Measurements from ENCODE around the gene TMEM115.

The TMEM115 gene

GRCh38 chr3:50365842-50366220, 6.5 kb upstream of the TMEM115 start:
- Histone ChIP-seq H3K27ac (ENCODE audit: low read length) (no peak overlapping the region), H3K9me3 (ENCODE audit: insufficient read depth, low read length) (no peaks in the 10 kb centered on the region), H3K79me2 (ENCODE audit: low read length) (no peaks in the 10 kb centered on the region), H4K20me1 (ENCODE audit: insufficient read depth, low read length) (no peaks in the 10 kb centered on the region), H3K27me3 (ENCODE audit: low read depth, low read length) (peaks cover 9% of the 10 kb centered on the region), H3K4me1 (ENCODE audit: low read length) (peaks cover 6% of the 10 kb centered on the region; the same call in 1 of the 2 replicates), H2AFZ (ENCODE audit: low read depth, low read length) (peak overlapping the region; percentile 45; the same call in 1 of the 2 replicates), H3K9ac (ENCODE audit: low read length) (no peak overlapping the region; the same call in 1 of the 2 replicates), H3K4me3 (ENCODE audit: low read length) (peak overlapping the region; percentile 78), H3K36me3 (replicated peaks; ENCODE audit: low read depth, low read length) (no peaks in the 10 kb centered on the region), H3K4me2 (ENCODE audit: low read length) (peak overlapping the region; percentile 85)
- TF ChIP-seq EZH2phosphoT487 (IDR thresholded peaks at IDR 0.05; ENCODE audit: low read depth) (no peak), CTCF (IDR thresholded peaks at IDR 0.05; ENCODE audit: low read depth, low read length) (no peak)

DNA sequence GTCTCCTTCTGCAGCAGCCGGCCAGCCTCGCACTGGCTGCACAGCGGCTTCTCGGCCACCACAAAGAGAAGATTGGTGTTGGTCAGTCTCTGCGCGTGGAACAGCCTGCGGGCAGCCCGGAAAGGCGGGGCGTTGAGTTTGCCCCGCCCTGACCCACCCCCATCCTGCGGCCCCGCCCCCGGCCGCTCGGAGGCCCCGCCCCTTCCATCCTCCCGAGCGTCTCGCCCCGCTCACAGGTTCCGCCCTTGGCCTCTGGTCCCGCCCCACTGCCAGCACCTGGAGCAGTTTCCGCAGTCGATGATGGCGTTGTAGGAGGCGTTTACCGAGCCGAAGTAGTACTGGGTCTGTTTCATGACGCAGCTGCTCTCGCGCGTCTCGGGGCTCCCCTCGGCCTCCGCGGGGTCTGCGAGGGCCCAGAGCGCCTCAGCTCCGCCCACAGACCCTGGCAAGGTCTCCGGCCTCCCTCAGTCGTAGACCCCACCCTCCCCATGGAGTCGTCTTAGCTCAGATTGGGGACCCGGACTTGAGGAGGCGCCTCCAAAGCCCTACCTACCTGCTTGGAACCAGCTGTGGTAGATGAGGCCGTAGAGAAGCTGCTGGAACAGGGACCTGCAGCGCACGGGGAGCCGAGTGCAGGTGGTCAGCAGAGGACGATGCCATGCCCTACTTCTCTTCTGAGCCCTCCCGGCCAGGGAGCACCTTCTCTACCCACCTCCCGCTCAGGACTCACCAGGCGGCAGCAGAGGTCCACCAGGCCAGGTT, 5.9 kb upstream of the TMEM115 start:
- no peaks in the 10 kb centered on the region for H4K20me1 ChIP-seq (ENCODE audit: insufficient read depth, low read length)
- peak overlapping the region; percentile 48; the same call in 1 of the 2 replicates for H3K9ac ChIP-seq (ENCODE audit: low read length)
- no peak overlapping the region for H3K27ac ChIP-seq (ENCODE audit: low read length)
- peak overlapping the region; percentile 45 for H2AFZ ChIP-seq (ENCODE audit: low read depth, low read length)
- H3K79me2 ChIP-seq (ENCODE audit: low read length) = no peaks in the 10 kb centered on the region
- peak overlapping the region; percentile 85 for H3K4me2 ChIP-seq (ENCODE audit: low read length)
- H3K4me1 ChIP-seq (ENCODE audit: low read length) = peaks cover 6% of the 10 kb centered on the region; the same call in 1 of the 2 replicates
- TF ChIP-seq EZH2phosphoT487 (IDR thresholded peaks at IDR 0.05; ENCODE audit: low read depth) = no peak
- no peak for TF ChIP-seq CTCF (IDR thresholded peaks at IDR 0.05; ENCODE audit: low read depth, low read length)
- no peaks in the 10 kb centered on the region for H3K36me3 ChIP-seq (replicated peaks; ENCODE audit: low read depth, low read length)
- H3K27me3 ChIP-seq (ENCODE audit: low read depth, low read length) = peaks cover 8% of the 10 kb centered on the region
- H3K4me3 ChIP-seq (ENCODE audit: low read length) = peak overlapping the region; percentile 78
- H3K9me3 ChIP-seq (ENCODE audit: insufficient read depth, low read length) = no peaks in the 10 kb centered on the region

DNA sequence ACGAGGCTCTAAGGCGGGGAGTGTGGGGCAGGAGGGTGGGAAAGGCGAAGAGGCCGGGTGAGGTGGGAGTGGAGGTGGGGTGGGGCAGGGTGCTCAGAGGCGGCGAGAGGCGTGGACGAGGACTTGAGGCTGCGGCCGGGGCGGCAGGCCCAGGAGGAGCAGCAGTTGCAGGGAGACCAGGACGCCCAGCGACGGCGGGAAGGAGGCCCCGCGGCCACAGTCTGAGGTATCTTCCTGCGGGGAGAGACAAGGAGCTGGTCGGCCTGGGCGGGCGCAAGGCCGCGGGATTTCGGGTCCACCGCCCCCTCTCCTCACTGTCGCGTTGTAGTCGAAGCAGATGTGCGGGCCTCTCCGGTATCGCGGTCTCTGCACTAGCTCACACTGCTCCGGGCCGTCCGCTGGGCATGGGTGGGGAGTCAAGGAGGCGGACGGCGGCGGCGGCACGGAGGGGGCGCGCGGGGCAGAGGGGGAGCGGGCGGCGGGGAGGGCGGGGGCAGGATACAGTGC, 5.3 kb upstream of the TMEM115 start:
- H3K9ac ChIP-seq (ENCODE audit: low read length) = no peak overlapping the region
- peak overlapping the region; percentile 85; the same call in 1 of the 2 replicates for H3K4me2 ChIP-seq (ENCODE audit: low read length)
- H4K20me1 ChIP-seq (ENCODE audit: insufficient read depth, low read length) = no peaks in the 10 kb centered on the region
- no peak overlapping the region for H3K27ac ChIP-seq (ENCODE audit: low read length)
- peak overlapping the region; percentile 78; the same call in 1 of the 2 replicates for H3K4me3 ChIP-seq (ENCODE audit: low read length)
- TF ChIP-seq EZH2phosphoT487 (IDR thresholded peaks at IDR 0.05; ENCODE audit: low read depth) = no peak
- no peaks in the 10 kb centered on the region for H3K79me2 ChIP-seq (ENCODE audit: low read length)
- H2AFZ ChIP-seq (ENCODE audit: low read depth, low read length) = no peak overlapping the region
- H3K9me3 ChIP-seq (ENCODE audit: insufficient read depth, low read length) = no peaks in the 10 kb centered on the region
- H3K4me1 ChIP-seq (ENCODE audit: low read length) = peaks cover 10% of the 10 kb centered on the region
- peaks cover 8% of the 10 kb centered on the region for H3K27me3 ChIP-seq (ENCODE audit: low read depth, low read length)
- H3K36me3 ChIP-seq (replicated peaks; ENCODE audit: low read depth, low read length) = no peaks in the 10 kb centered on the region

DNA sequence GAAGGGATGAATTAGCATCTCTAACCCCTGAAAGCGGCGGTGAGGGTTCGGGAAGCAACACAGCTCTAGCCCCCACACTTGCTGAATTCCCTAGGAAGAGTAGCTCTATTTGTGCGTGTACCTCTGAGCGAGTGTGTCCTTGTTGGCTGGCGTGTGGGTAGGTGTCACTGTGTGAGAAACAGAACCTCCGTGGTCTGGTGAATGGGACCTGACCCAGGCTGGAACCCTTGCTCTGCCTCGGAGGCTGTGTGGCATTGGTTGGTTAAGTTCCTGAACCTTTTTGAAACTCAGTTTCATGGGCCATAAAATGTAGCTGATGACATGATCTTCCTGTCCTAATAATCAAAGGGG, 414 bp upstream of the TMEM115 start:
- Histone ChIP-seq H2AFZ (ENCODE audit: low read depth, low read length) (peak overlapping the region; percentile 87), H3K9ac (ENCODE audit: low read length) (peak overlapping the region; percentile 20), H3K4me3 (ENCODE audit: low read length) (peak overlapping the region; percentile 92), H3K4me1 (ENCODE audit: low read length) (peaks cover 23% of the 10 kb centered on the region), H3K79me2 (ENCODE audit: low read length) (peaks cover 38% of the 10 kb centered on the region), H3K27ac (ENCODE audit: low read length) (no peak overlapping the region), H3K36me3 (replicated peaks; ENCODE audit: low read depth, low read length) (peaks cover 21% of the 10 kb centered on the region), H3K27me3 (ENCODE audit: low read depth, low read length) (no peaks in the 10 kb centered on the region), H3K4me2 (ENCODE audit: low read length) (peak overlapping the region; percentile 74), H3K9me3 (ENCODE audit: insufficient read depth, low read length) (no peaks in the 10 kb centered on the region), H4K20me1 (ENCODE audit: insufficient read depth, low read length) (0 out of 2 replicates have a peak, but pooled peaks cover 10% of the 10 kb centered on the region)
- TF ChIP-seq EZH2phosphoT487 (IDR thresholded peaks at IDR 0.05; ENCODE audit: low read depth) = no peak
- TF ChIP-seq CTCF (IDR thresholded peaks at IDR 0.05; ENCODE audit: low read depth, low read length) = no peak
